ENCODE data around the gene MSL3B.
"Not testable (repeated sequence)": the region's sequence is repeated elsewhere in the genome, so short reads cannot be mapped to it uniquely, and the experiment has no call there.

MSL3B gene

DNA sequence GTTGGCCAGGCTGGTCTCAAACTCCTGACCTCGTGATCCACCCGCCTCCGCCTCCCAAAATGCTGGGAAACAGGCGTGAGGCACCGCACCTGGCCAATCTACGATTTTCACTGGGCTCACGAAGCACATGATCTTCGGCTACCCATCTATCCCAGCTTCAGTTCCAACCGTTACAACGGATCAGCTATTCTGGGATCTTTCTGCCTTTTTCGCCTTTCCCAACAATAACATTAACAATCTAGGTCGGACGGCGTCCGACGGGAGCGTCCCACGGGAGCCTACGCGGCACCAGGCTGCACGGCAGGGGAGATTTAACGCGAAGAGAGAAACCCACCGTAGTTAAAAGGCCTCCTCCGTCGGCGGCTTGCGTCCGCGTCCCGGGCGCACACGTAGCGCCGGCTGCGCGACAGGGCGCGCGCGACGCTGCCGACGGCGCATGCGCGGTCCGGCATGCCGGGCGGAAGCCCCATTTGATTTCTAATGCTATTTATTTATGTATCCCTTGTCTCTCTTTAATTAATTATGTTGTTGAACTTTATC, at the start of gene MSL3B:
Gene MSL3B, minus strand, starts transcription at position 394 of the 540 bp plus-strand sequence.
- DNase-seq, result peak; percentile 85

GRCh38 chr2:233917116-233917515, 48.9 kb upstream of the MSL3B start, which contains the start of gene TRPM8:
TRPM8 (plus strand) TSS chr2:233917373; CDS start chr2:233926538, 9,165 bp downstream.
- no peak for DNase-seq

DNA sequence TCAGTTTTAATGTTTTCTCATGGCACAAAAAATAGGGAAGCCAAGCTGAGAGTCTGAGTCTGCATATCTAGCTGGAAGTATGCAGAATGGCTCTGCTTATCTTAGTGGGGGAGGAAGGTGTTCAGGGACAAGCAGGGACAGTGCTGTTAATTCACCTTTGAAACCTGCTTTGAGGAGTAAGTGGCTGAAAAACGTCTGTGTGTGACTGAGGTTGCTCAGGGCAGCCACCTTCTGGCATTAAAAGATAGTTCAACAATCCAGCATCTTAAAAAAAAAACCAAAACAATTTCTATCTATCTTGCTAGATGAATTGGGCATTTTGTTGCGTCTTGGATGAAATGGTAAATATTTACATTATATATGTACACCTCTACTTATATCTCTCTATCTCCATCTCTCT, 46.9 kb upstream of the MSL3B start:
- peak; percentile 15 for DNase-seq

DNA sequence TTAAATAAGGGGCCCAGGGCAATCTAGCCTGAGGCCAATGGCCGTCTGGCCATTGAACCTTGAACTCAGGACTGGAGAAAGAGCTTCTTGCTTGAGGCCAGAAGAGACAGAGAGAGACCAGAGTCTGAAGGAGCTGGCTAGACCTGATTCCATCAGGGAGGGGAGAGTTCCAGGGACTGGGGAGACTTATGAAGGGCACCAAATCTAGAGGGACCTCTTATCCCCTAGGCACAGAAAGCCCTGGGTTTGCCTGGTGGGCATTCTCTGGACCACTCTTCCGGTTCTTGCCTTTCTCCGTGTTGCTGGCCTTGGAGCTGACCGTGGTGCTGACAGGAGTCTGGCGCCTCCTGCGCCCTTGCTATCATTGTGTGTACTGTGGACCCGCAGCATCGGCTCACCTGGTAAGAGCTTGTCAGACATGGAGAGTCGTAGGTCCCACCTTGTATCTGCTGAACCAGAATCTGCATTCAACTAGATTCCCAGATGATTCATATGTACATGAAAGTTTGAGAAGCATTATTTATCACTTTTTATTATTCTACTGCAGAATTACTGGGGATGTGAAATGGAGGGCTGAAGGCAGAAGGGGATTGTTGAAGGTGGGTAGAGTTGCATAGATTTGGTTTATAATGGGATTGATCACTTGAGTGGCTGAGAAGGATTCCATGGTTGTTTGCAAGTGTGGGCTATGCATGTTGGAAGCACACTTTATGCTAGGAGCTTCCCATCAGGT, 44.7 kb upstream of the MSL3B start:
- peak; percentile 27 for DNase-seq

DNA sequence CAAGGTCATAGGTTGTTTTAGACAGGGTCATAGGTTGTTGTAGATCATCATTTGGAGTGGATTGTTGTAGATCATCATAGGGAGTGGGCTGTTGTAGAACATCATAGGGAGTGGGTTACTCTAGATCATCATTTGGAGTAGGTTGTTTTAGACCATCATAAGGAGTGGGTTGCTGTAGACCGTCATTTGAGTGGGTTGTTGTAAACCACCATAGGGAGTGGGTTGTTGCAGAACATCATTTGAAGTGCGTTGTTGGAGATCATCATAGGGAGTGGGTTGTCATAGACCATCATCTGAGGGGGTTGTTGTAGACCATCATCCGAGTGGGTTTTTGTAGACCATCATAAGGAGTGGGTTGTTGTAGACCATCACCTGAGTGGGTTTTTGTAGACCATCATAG, 39.4 kb upstream of the MSL3B start:
- DNase-seq, result no peak

- DNase-seq, result no peak
These were observed 37.8 kb upstream of the MSL3B start for GRCh38 chr2:233905945-233906344.

DNA sequence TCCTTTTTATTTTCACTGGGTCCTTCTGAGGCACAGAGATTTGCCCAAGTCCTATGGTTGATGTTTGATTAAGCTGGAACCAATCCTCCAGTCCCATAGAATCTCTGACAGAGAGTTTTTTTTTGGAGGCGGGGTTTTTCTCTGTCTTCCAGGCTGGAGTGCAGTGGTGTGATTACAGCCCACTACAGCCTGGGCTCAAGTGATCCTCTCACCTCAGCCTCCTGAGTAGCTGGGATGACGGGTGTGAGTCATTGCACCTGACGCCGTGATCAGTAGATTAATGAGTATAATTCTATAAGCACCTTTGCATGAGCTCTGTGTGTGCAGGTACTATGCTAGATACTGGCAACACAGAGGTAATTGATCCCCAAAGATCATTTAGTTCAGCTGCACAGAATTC, 33.7 kb upstream of the MSL3B start:
- DNase-seq, result no peak

- DNase-seq, result no peak
These were observed 33.2 kb upstream of the MSL3B start for GRCh38 chr2:233901367-233901766.

- DNase-seq, result not testable (repeated sequence)
These were observed 28.1 kb upstream of the MSL3B start for GRCh38 chr2:233896253-233896652.

DNA sequence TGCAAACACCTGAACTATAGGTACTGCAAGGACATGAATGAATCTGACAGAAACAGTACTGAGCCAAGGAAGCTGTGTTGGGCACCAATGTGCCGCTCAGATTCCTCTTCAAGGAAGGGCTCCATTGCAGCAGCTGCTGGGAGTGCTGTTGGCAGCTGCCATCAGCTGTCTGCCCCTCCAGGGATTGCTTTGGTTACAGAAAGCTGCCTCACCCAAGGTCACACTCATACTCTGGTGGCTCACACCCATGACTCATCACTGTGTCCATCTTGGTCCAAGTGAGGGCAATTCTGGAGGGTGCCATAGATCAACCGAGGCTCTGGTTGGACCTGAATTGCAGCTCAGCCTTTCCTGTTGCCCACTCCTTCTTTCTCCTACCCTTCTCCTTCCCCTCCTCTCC, 24.6 kb upstream of the MSL3B start:
- DNase-seq, result no peak

GRCh38 chr2:233882353-233882752, 14.2 kb upstream of the MSL3B start:
- no peak for DNase-seq

DNA sequence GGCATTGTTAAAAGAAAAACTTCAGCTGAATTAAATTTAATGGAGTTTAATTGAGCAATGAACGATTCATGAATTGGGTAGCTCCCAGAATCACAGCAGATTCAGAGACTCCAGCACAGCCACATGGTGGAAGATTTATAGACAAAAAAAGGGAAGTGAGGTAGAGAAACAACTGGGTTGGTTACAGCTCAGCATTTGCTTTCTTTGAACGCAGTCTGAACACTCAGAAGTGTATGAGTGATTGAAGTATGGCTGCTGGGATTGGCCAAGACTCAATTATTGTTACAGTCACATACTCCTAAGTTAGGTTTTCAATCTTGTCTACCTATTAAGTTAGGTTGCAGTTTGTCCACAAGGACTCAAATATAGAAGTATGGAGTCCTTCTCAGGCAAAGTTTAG, 3.9 kb upstream of the MSL3B start:
- peak; percentile 80 for DNase-seq

DNA sequence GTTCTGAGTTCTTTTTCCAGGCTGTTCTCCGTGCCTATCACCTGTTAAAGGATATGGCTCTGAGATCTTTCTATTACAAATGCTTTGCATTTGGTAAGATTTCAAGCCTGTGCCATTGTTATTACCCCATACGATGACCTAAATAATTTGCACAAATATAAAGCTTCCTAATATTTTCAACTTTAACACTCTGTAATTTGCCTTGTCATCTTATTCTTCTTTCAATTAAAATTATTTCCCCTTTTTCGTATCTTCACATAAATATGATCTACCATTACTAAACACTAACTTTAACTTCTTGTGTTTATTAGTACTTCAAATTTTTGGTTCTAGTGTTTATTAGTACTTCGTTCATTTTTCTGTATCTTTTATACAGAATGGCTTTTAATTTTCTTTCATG, 3.2 kb upstream of the MSL3B start:
- DNase-seq, result no peak

GRCh38 chr2:233866479-233866878, 1.7 kb downstream of the MSL3B start:
- DNase-seq, result no peak

- peak; percentile 29 for DNase-seq
These were observed 2.3 kb downstream of the MSL3B start for GRCh38 chr2:233865838-233866237.

DNA sequence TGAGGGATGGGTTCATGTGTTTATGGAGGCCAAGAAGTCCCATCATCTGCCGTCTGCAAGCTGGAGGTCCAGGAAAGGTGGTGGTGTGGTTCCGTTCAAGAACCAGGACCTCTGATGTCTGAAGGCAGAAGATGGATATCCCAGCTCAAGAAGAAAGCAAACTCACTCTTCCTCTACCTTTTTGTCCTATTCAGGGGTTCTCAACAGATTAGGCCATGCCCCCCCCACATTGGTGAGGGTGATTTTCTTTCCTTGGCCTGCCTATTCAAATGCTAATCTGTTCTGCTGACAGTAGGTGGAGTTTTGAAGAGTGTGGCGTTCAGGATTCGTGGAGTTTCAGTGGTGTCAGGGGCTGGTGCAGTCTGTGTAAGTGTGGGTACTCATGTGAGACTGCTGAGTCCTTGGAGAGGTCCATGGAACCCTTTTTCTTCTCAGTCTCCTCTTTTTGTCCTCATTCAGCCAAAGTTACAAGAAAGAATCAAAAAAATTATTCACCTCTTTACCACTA, 5.9 kb downstream of the MSL3B start:
- DNase-seq, result no peak

DNA sequence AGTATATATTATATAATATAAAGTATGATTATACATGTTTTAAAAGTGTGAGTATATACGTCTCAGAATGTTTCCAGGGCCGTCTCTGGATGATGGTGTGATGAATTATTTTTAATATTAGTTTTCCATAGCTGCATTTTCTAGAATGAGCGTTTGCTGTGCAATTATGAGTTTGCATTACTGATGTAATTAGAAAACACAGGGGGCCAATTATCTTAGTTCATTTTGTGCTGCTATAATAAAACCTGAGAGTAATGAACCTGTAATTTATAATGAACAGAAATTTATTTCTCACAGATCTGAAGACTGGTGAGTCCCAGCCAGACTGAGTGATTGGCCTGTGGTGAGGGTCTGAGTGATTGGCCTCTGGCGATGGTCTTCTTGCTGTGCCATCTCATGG, 9.9 kb downstream of the MSL3B start:
- DNase-seq, result no peak

DNA sequence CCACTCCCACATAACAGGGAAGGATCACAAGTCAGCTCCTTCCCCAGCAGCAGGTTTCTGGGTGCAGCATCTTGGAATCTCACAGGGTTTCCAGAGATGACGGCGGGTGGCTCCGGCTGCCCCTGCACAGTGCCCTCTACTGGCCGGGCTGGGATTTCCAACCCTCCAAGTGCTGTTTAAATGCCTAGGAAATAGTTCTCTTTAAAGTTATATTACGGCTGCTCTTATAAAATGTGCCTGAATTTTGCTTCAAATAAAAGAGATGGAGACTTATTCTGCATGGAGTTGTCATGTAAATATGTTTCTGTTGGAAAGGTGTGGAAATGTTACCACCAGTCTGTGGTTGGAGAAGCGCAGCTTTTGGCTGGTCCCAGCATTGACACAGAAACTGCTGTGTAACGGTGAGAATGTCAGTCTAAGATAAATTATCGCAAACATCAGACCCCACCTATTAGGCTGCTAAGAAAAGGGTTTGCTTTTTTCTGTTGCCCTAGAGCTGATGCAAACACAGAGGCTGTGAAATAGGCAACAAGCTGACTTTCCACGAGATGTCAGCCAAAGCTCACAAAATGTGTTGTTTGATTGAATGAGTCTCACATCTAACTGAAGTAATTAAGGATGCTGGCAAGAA, 10.6 kb downstream of the MSL3B start:
- DNase-seq, result peak; percentile 88

GRCh38 chr2:233856184-233856583, 12.0 kb downstream of the MSL3B start:
- DNase-seq, result peak; percentile 46

GRCh38 chr2:233855345-233855744, 12.8 kb downstream of the MSL3B start:
- DNase-seq, result no peak

GRCh38 chr2:233854241-233854981, 13.8 kb downstream of the MSL3B start, which contains the start of gene HJURP:
HJURP (minus strand) TSS chr2:233854535; CDS start chr2:233854500, 35 bp downstream.
- peak; percentile 98 for DNase-seq

- no peak for DNase-seq
These were observed 14.3 kb downstream of the MSL3B start for GRCh38 chr2:233853883-233854240.

- peak; percentile 35 for DNase-seq
These were observed 14.8 kb downstream of the MSL3B start for GRCh38 chr2:233853353-233853752.
